GM10248 (cell line): ENCODE results near the gene FAM200C.

Experiments used
- CTCF ChIA-PET: fragments of 300-600 bp; sonication (Branson Sonifier 250); formaldehyde crosslinking; extraction: SDS; loops from one replicate; lab custom pipeline; 2021; ENCODE audit warnings: antibody characterized with exemption; lab: Yijun Ruan, JAX
- POLR2A ChIA-PET: fragments of 350-650 bp; sonication (Branson Sonifier 250); formaldehyde crosslinking; extraction: SDS; loops from one replicate; lab custom pipeline; 2020; ENCODE audit warnings: antibody characterized with exemption; lab: Yijun Ruan, JAX
- DNase-seq: peaks from one replicate; pipeline ENCODE4 v3.0.0; 2012; ENCODE audit errors: extremely low spot score
- CTCF ChIP-seq: IDR thresholded peaks from 2 replicates; pipeline ENCODE4 v1.5.1; 2012; ENCODE audit warnings: mild to moderate bottlenecking, low read depth; ENCODE audit errors: extremely low read depth, missing control alignments, control extremely low read depth

The FAM200C gene

GRCh38 chr5:160399402-160400353 lies at the start of gene FAM200C:
TSS of gene FAM200C (minus strand) at chr5:160400054. CDS start at chr5:160395490, 4,564 bp downstream.
- POLR2A ChIA-PET = no interaction called here

GRCh38 chr5:160449458-160449857 lies 49.6 kb upstream of the FAM200C start:
- CTCF ChIA-PET = interaction anchor here (1.0 to 3.5 kb wide), 5 partner anchors 9 to 21 kb away, joined by 3 to 32 read pairs (median 4); no protein-coding TSS in a partner anchor
- POLR2A ChIA-PET = no interaction called here
- no peak for TF ChIP-seq CTCF
- DNase-seq = no peak

More at GRCh38 chr5:160399402-160400353, at the start of gene FAM200C:
- TF ChIP-seq CTCF = no peak
- CTCF ChIA-PET = interaction anchor here (1.1 to 1.6 kb wide), 3 partner anchors 319 to 378 kb away, joined by 3 to 5 read pairs (median 3); no protein-coding TSS in a partner anchor
- peak; percentile 94 for DNase-seq

- DNase-seq = no peak
- POLR2A ChIA-PET = interaction anchor here (1.0 kb wide), 1 partner anchor 10 kb away, joined by 3 read pairs; no protein-coding TSS in a partner anchor
- CTCF ChIA-PET = interaction anchor here (1.0 to 3.5 kb wide), 7 partner anchors 8 to 57 kb away, joined by 3 to 32 read pairs (median 4); no protein-coding TSS in a partner anchor
- TF ChIP-seq CTCF = no peak
Measured at GRCh38 chr5:160448886-160449285, 49.0 kb upstream of the FAM200C start.

- ChIA-PET CTCF (interaction anchor here (0.9 to 1.2 kb wide), 4 partner anchors 13 to 22 kb away, joined by 3 to 4 read pairs (median 4); no protein-coding TSS in a partner anchor), POLR2A (interaction anchor here (1.2 kb wide), 1 partner anchor 22 kb away, joined by 4 read pairs; no protein-coding TSS in a partner anchor)
- no peak for TF ChIP-seq CTCF
- no peak for DNase-seq
Measured at GRCh38 chr5:160445751-160446150, 45.9 kb upstream of the FAM200C start.

- ChIA-PET POLR2A (interaction anchor here (1.2 kb wide), 1 partner anchor 23 kb away, joined by 4 read pairs; no protein-coding TSS in a partner anchor), CTCF (interaction anchor here (0.9 to 1.2 kb wide), 4 partner anchors 13 to 22 kb away, joined by 3 to 4 read pairs (median 4); no protein-coding TSS in a partner anchor)
- TF ChIP-seq CTCF = no peak
- no peak for DNase-seq
Measured at GRCh38 chr5:160445132-160445531, 45.3 kb upstream of the FAM200C start.

- ChIA-PET CTCF (interaction anchor here (7.4 to 7.7 kb wide), 4 partner anchors 14 to 34 kb away, joined by 147 to 232 read pairs (median 194); partner anchors contain the start of genes PTTG1 and SLU7), POLR2A (no interaction called here)
- TF ChIP-seq CTCF = no peak
- no peak for DNase-seq
Measured at GRCh38 chr5:160444407-160444806, 44.6 kb upstream of the FAM200C start.
